HepG2 (cell line): ENCODE measurements around the gene LYRM4. TPM values are rescaled to one million over a fixed set of nuclear protein-coding genes. Genes with fewer than 3 reads are reported as not detected.

ENCODE experiments used
- ASH2L ChIP-seq: fragments of 300-600, 200-600 bp; sonication (generic); IDR thresholded peaks from 2 replicates; pipeline ENCODE4 v1.7.0; 2017; ENCODE audit warnings: low read depth, mild to moderate bottlenecking, moderate library complexity, mixed read lengths, low read length; ENCODE audit not compliant: insufficient read length
- CEBPZ ChIP-seq: IDR thresholded peaks from 2 replicates; pipeline ENCODE4 v1.6.1; 2012; ENCODE audit warnings: low read length, improper control_type of control experiment
- ELF3 ChIP-seq: IDR thresholded peaks from 2 replicates; pipeline ENCODE4 v1.6.1; 2016; ENCODE audit warnings: missing genetic modification reagents, missing compliant biosample characterization
- FOSL1 ChIP-seq: sonication (generic); formaldehyde crosslinking; IDR thresholded peaks from 2 replicates; pipeline ENCODE4 v1.9.0; 2021; ENCODE audit warnings: missing genetic modification reagents, borderline replicate concordance
- GTF3A ChIP-seq: sonication (generic); formaldehyde crosslinking; conservative IDR thresholded peaks from 2 replicates; pipeline ENCODE4 v1.4.0; 2020; ENCODE audit warnings: mild to moderate bottlenecking, missing genetic modification reagents
- HNF4G ChIP-seq, 2 experiments: sonication (generic) in 1 of 2; formaldehyde crosslinking in 1 of 2; IDR thresholded peaks; 2 replicates each; pipeline versions ENCODE4 v1.4.0 to v1.6.1; 2011 to 2020; ENCODE audit warnings: borderline replicate concordance in 2 of 2, low read depth in 2 of 2, mild to moderate bottlenecking in 2 of 2, low read length in 1 of 2, missing genetic modification reagents in 1 of 2, moderate library complexity in 1 of 2
- IKZF5 ChIP-seq: IDR thresholded peaks from 2 replicates; pipeline ENCODE4 v1.6.1; 2018; ENCODE audit warnings: missing genetic modification reagents, mild to moderate bottlenecking, missing compliant biosample characterization
- IRX3 ChIP-seq: sonication (generic); formaldehyde crosslinking; IDR thresholded peaks from 2 replicates; pipeline ENCODE4 v1.8.1; 2023; ENCODE audit warnings: mild to moderate bottlenecking, low read depth, missing genetic modification reagents, borderline replicate concordance
- JDP2 ChIP-seq: sonication (generic); formaldehyde crosslinking; IDR thresholded peaks from 2 replicates; pipeline ENCODE4 v1.8.1; 2022; ENCODE audit warnings: missing genetic modification reagents, borderline replicate concordance
- KDM1A ChIP-seq: IDR thresholded peaks from 2 replicates; pipeline ENCODE4 v1.6.1; 2016; ENCODE audit warnings: missing compliant biosample characterization
- MIER3 ChIP-seq: IDR thresholded peaks from 2 replicates; pipeline ENCODE4 v1.6.1; 2016; ENCODE audit warnings: missing compliant biosample characterization, borderline replicate concordance
- NFYB ChIP-seq: sonication (generic); formaldehyde crosslinking; IDR thresholded peaks from 2 replicates; pipeline ENCODE4 v1.4.0; 2020; ENCODE audit warnings: missing genetic modification reagents
- RBFOX2 ChIP-seq: fragments of 200-400 bp; formaldehyde crosslinking; IDR thresholded peaks from 2 replicates; pipeline ENCODE4 v1.6.1; 2017; ENCODE audit warnings: low read depth, mild to moderate bottlenecking, low read length
- SOX5 ChIP-seq: IDR thresholded peaks from 2 replicates; pipeline ENCODE4 v1.6.1; 2016; ENCODE audit warnings: borderline replicate concordance
- TFDP1 ChIP-seq: IDR thresholded peaks from 2 replicates; pipeline ENCODE4 v1.6.1; 2016; ENCODE audit warnings: missing compliant biosample characterization, missing genetic modification reagents, borderline replicate concordance
- ZFP36L2 ChIP-seq: sonication (generic); formaldehyde crosslinking; IDR thresholded peaks from 2 replicates; pipeline ENCODE4 v1.4.0; 2020; ENCODE audit warnings: missing genetic modification reagents
- ZNF350 ChIP-seq: sonication (generic); formaldehyde crosslinking; IDR thresholded peaks from 2 replicates; pipeline ENCODE4 v1.4.0; 2020; ENCODE audit warnings: mild to moderate bottlenecking, low read depth, missing genetic modification reagents, borderline replicate concordance
- ZNF562 ChIP-seq: sonication (generic); formaldehyde crosslinking; IDR thresholded peaks from 2 replicates; pipeline ENCODE4 v1.8.0; 2022; ENCODE audit warnings: missing genetic modification reagents, borderline replicate concordance
- polyA plus RNA-seq, 8 experiments: library from polyadenylated mRNA; depleted of rRNA in 3 of 8; stranded (reverse) in 7 of 8; unstranded in 1 of 8; fragments of >200 nt; fragmentation: Illumina TruSeq in 4 of 8; extraction: Trizol in 4 of 8; gene quantifications; 2 replicates each; pipeline versions ENCODE4 v1.2.1 to v1.2.3, GENCODE V29; 2011 to 2016; ENCODE audit warnings: low read depth in 4 of 8, missing spikeins in 1 of 8, mixed read lengths in 1 of 8; ENCODE audit not compliant: insufficient read depth in 1 of 8
- total RNA-seq, 5 experiments: library from RNA; depleted of rRNA; stranded (reverse); fragments of >200 nt; fragmentation: Illumina TruSeq; extraction: Trizol; gene quantifications; 2 replicates each; pipeline ENCODE4 v1.2.3, GENCODE V29; 2016; ENCODE audit warnings: low read depth in 1 of 5
- TF ChIP-seq, protein P1 (sequence below): sonication (generic); formaldehyde crosslinking; IDR thresholded peaks from 2 replicates; pipeline ENCODE4 v1.4.0; 2020; ENCODE audit warnings: mild to moderate bottlenecking, missing genetic modification reagents
- TF ChIP-seq, protein P2 (sequence below): sonication (generic); formaldehyde crosslinking; IDR thresholded peaks from 2 replicates; pipeline ENCODE4 v1.5.0; 2020; ENCODE audit warnings: missing genetic modification reagents

LYRM4 gene
- total and polyA plus RNA-seq, 2 of the 13 experiments (the other 11 are each of a cell fraction or from before 2014, with no cell fraction given): 64.6 to 67.5 TPM

GRCh38 chr6:5205877-5206850 is 54.6 kb downstream of the LYRM4 start (continued):
- TF ChIP-seq CEBPZ (no peak), IRX3 (CRISPR knock-in tag) (no peak), MIER3 (CRISPR knock-in tag) (peak; percentile 96; the same call in 1 of the 2 replicates), SOX5 (peak; percentile 91), JDP2 (CRISPR knock-in tag) (no peak), TFDP1 (CRISPR knock-in tag) (peak; percentile 8; the same call in 1 of the 2 replicates), NFYB (CRISPR knock-in tag) (no peak), ZFP36L2 (no peak), ZNF562 (CRISPR knock-in tag) (no peak), ELF3 (peak; percentile 38; the same call in 1 of the 2 replicates), FOSL1 (CRISPR knock-in tag) (no peak), RBFOX2 (no peak), IKZF5 (peak; percentile 92), GTF3A (CRISPR knock-in tag) (no peak), HNF4G (IDR thresholded peaks at IDR 0.05; ENCODE audit: borderline replicate concordance, low read depth, low read length) (peak; percentile 33; the same call in 1 of the 2 replicates), HNF4G (CRISPR knock-in tag; IDR thresholded peaks at IDR 0.05; ENCODE audit: borderline replicate concordance, low read depth) (peak; percentile 78; the same call in 1 of the 2 replicates), KDM1A (CRISPR knock-in tag) (peak; percentile 59; the same call in 1 of the 2 replicates), ASH2L (peak; percentile 50), ZNF350 (CRISPR knock-in tag) (peak; percentile 87)
- TF ChIP-seq, protein P1, sequence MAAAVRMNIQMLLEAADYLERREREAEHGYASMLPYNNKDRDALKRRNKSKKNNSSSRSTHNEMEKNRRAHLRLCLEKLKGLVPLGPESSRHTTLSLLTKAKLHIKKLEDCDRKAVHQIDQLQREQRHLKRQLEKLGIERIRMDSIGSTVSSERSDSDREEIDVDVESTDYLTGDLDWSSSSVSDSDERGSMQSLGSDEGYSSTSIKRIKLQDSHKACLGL (CRISPR knock-in tag): no peak
- TF ChIP-seq, protein P2, sequence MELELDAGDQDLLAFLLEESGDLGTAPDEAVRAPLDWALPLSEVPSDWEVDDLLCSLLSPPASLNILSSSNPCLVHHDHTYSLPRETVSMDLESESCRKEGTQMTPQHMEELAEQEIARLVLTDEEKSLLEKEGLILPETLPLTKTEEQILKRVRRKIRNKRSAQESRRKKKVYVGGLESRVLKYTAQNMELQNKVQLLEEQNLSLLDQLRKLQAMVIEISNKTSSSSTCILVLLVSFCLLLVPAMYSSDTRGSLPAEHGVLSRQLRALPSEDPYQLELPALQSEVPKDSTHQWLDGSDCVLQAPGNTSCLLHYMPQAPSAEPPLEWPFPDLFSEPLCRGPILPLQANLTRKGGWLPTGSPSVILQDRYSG (CRISPR knock-in tag): no peak
